ENCODE results near the gene KAT2B.

KAT2B gene

GRCh38 chr3:20066850-20067617 is 26.8 kb downstream of the KAT2B start:
- no peak for DNase-seq

- DNase-seq = no peak
Measured at GRCh38 chr3:20068512-20069177, 28.4 kb downstream of the KAT2B start.

GRCh38 chr3:20069178-20069532 is 28.9 kb downstream of the KAT2B start:
- DNase-seq = no peak

- DNase-seq = no peak
Measured at GRCh38 chr3:20071175-20071574, 30.9 kb downstream of the KAT2B start.

GRCh38 chr3:20072422-20072821 is 32.2 kb downstream of the KAT2B start:
- no peak for DNase-seq

- no peak for DNase-seq
Measured at GRCh38 chr3:20073068-20073467, 32.8 kb downstream of the KAT2B start.

GRCh38 chr3:20073683-20074082 is 33.4 kb downstream of the KAT2B start:
- no peak for DNase-seq

- DNase-seq = no peak
Measured at GRCh38 chr3:20074226-20075063, 34.2 kb downstream of the KAT2B start.

GRCh38 chr3:20075197-20075596 is 35.0 kb downstream of the KAT2B start:
- no peak for DNase-seq

GRCh38 chr3:20076296-20076997 is 36.2 kb downstream of the KAT2B start:
- no peak for DNase-seq

GRCh38 chr3:20077068-20077467 is 36.8 kb downstream of the KAT2B start:
- no peak for DNase-seq

- no peak for DNase-seq
Measured at GRCh38 chr3:20078194-20078714, 38.0 kb downstream of the KAT2B start.

GRCh38 chr3:20079621-20080020 is 39.4 kb downstream of the KAT2B start:
- DNase-seq = no peak

- DNase-seq = peak; percentile 89
Measured at GRCh38 chr3:20080956-20081554, 40.8 kb downstream of the KAT2B start.

GRCh38 chr3:20083253-20083652 is 43.0 kb downstream of the KAT2B start:
- no peak for DNase-seq

GRCh38 chr3:20083953-20084352 is 43.7 kb downstream of the KAT2B start:
- DNase-seq = no peak

- no peak for DNase-seq
Measured at GRCh38 chr3:20091331-20092047, 51.2 kb downstream of the KAT2B start.

GRCh38 chr3:20095470-20095869 is 55.2 kb downstream of the KAT2B start:
- DNase-seq = no peak

- no peak for DNase-seq
Measured at GRCh38 chr3:20096135-20096685, 56.0 kb downstream of the KAT2B start.

GRCh38 chr3:20097015-20097414 is 56.8 kb downstream of the KAT2B start:
- DNase-seq = no peak

- no peak for DNase-seq
Measured at GRCh38 chr3:20099060-20099459, 58.8 kb downstream of the KAT2B start.

Measured in eye (tissue), 1 donor.